PC-3 (cell line): ENCODE results near the gene TICRR.

Experiments
- CTCF ChIP-seq: fragments of 300-600 bp; sonication (generic); conservative IDR thresholded peaks from 2 replicates; pipeline ENCODE4 v1.5.1; 2017; ENCODE audit warnings: antibody characterized with exemption, low read depth, mild to moderate bottlenecking, low read length
- EZH2phosphoT487 ChIP-seq: fragments of 300-600 bp; sonication (generic); IDR thresholded peaks from 2 replicates; pipeline ENCODE4 v1.6.1; 2018; ENCODE audit warnings: mild to moderate bottlenecking, antibody characterized with exemption, low read length, borderline replicate concordance

GRCh38 chr15:89627256-89627970 is 52.1 kb downstream of the TICRR start:
- no peak for TF ChIP-seq CTCF
- TF ChIP-seq EZH2phosphoT487, result no peak
